Skeletal muscle tissue (tissue), 4 donors: ENCODE results near the gene KCNJ1. TPM values are rescaled to one million over a fixed set of nuclear protein-coding genes. Genes with fewer than 3 reads are reported as not detected.

ENCODE experiments used
- H3K27ac ChIP-seq: one replicate; pipeline ENCODE4 v1.7.0; 2013; ENCODE audit warnings: mild to moderate bottlenecking, low read depth, low read length, inconsistent platforms
- H3K27me3 ChIP-seq, 3 donors: one replicate each; pipeline ENCODE4 v1.7.0; 2013; ENCODE audit warnings: low read length in 3 of 3; ENCODE audit not compliant: control insufficient read depth in 3 of 3, insufficient read depth in 3 of 3
- H3K36me3 ChIP-seq, 3 donors: one replicate each; pipeline ENCODE4 v1.7.0; 2013; ENCODE audit warnings: low read length in 3 of 3; ENCODE audit not compliant: control insufficient read depth in 3 of 3, insufficient read depth in 3 of 3
- H3K4me1 ChIP-seq, 3 donors: one replicate each; pipeline ENCODE4 v1.7.0; 2013; ENCODE audit warnings: low read length in 3 of 3, mild to moderate bottlenecking in 3 of 3; ENCODE audit not compliant: control insufficient read depth in 3 of 3, insufficient read depth in 3 of 3
- H3K4me3 ChIP-seq, 3 donors: one replicate each; pipeline ENCODE4 v1.7.0; 2013; ENCODE audit warnings: low read length in 3 of 3
- H3K9ac ChIP-seq, 3 donors: one replicate each; pipeline ENCODE4 v1.7.0; 2013; ENCODE audit warnings: low read length in 3 of 3, mild to moderate bottlenecking in 3 of 3, moderate library complexity in 2 of 3, low read depth in 1 of 3
- H3K9me3 ChIP-seq, 3 donors: one replicate each; pipeline ENCODE4 v1.7.0; 2013; ENCODE audit warnings: low read length in 3 of 3; ENCODE audit not compliant: control insufficient read depth in 3 of 3
- total RNA-seq: library from RNA; depleted of rRNA; stranded (reverse); fragments of >200 nt; gene quantifications from one replicate; pipeline ENCODE4 v1.2.3, GENCODE V29; 2014
- donor health status: Osteomylitis.

Gene KCNJ1
- total RNA-seq, 1 donor from 2014 or later, result not detected

GRCh38 chr11:128893578-128894285 lies 26.6 kb upstream of the KCNJ1 start:
- no peaks in the 10 kb centered on the region for H3K9me3 ChIP-seq
- H3K9ac ChIP-seq, result no peak overlapping the region
- H3K4me3 ChIP-seq, result no peak overlapping the region
- H3K4me1 ChIP-seq, result peaks cover 0 to 10% (median 0%) of the 10 kb centered on the region in 3 donors
- peaks cover 13 to 30% (median 25%) of the 10 kb centered on the region in 3 donors for H3K27me3 ChIP-seq
- H3K27ac ChIP-seq, result no peak overlapping the region
- no peaks in the 10 kb centered on the region for H3K36me3 ChIP-seq

GRCh38 chr11:128892866-128893565 lies 25.9 kb upstream of the KCNJ1 start:
- Histone ChIP-seq H3K4me1 (peaks cover 0 to 10% (median 0%) of the 10 kb centered on the region in 3 donors), H3K36me3 (no peaks in the 10 kb centered on the region), H3K27me3 (peaks cover 13 to 30% (median 29%) of the 10 kb centered on the region in 3 donors), H3K9ac (no peak overlapping the region), H3K9me3 (no peaks in the 10 kb centered on the region), H3K4me3 (no peak overlapping the region), H3K27ac (no peak overlapping the region)

GRCh38 chr11:128891913-128892398 lies 24.9 kb upstream of the KCNJ1 start:
- no peak overlapping the region for H3K9ac ChIP-seq
- no peaks in the 10 kb centered on the region for H3K36me3 ChIP-seq
- no peaks in the 10 kb centered on the region for H3K9me3 ChIP-seq
- no peak overlapping the region for H3K27ac ChIP-seq
- H3K4me1 ChIP-seq, result peaks cover 0 to 10% (median 0%) of the 10 kb centered on the region in 3 donors
- H3K4me3 ChIP-seq, result no peak overlapping the region
- H3K27me3 ChIP-seq, result peaks cover 13 to 30% (median 30%) of the 10 kb centered on the region in 3 donors

- peak within 1 kb of the TSS; percentile 55 to 67 (median 59) for H3K4me3 ChIP-seq
- H3K27ac ChIP-seq, result peak within 1 kb of the TSS; percentile 7
- peak within 1 kb of the TSS in 2 of 3 donors; percentile 6 to 33 for H3K9ac ChIP-seq
- no peaks in the 10 kb centered on the region for H3K9me3 ChIP-seq
- H3K36me3 ChIP-seq, result no peaks in the 10 kb centered on the region
- H3K4me1 ChIP-seq, result peaks cover 0 to 10% (median 0%) of the 10 kb centered on the region in 3 donors
- H3K27me3 ChIP-seq, result peaks cover 17 to 30% (median 30%) of the 10 kb centered on the region in 3 donors
These were observed 23.7 kb upstream of the KCNJ1 start, which contains the start of gene KCNJ5 for GRCh38 chr11:128890543-128891368. KCNJ5 (plus strand) TSS chr11:128891356; CDS start chr11:128911274, 19,918 bp downstream.

- H3K4me1 ChIP-seq, result peaks cover 0 to 10% (median 0%) of the 10 kb centered on the region in 3 donors
- peaks cover 17 to 30% (median 30%) of the 10 kb centered on the region in 3 donors for H3K27me3 ChIP-seq
- H3K9ac ChIP-seq, result no peak overlapping the region
- H3K36me3 ChIP-seq, result no peaks in the 10 kb centered on the region
- H3K4me3 ChIP-seq, result peak overlapping the region in 2 of 3 donors; percentile 55 to 67
- H3K9me3 ChIP-seq, result no peaks in the 10 kb centered on the region
- no peak overlapping the region for H3K27ac ChIP-seq
These were observed 23.1 kb upstream of the KCNJ1 start for GRCh38 chr11:128890216-128890542.

GRCh38 chr11:128889657-128890213 lies 22.6 kb upstream of the KCNJ1 start:
- H3K36me3 ChIP-seq, result no peaks in the 10 kb centered on the region
- no peak overlapping the region for H3K9ac ChIP-seq
- H3K4me1 ChIP-seq, result peaks cover 0 to 10% (median 0%) of the 10 kb centered on the region in 3 donors
- no peaks in the 10 kb centered on the region for H3K9me3 ChIP-seq
- H3K27me3 ChIP-seq, result peaks cover 17 to 30% (median 30%) of the 10 kb centered on the region in 3 donors
- no peak overlapping the region for H3K27ac ChIP-seq
- no peak overlapping the region for H3K4me3 ChIP-seq

- H3K9ac ChIP-seq, result no peak overlapping the region
- H3K27me3 ChIP-seq, result peaks cover 19 to 30% (median 28%) of the 10 kb centered on the region in 3 donors
- H3K4me3 ChIP-seq, result no peak overlapping the region
- no peak overlapping the region for H3K27ac ChIP-seq
- no peaks in the 10 kb centered on the region for H3K36me3 ChIP-seq
- peaks cover 0 to 10% (median 0%) of the 10 kb centered on the region in 3 donors for H3K4me1 ChIP-seq
- H3K9me3 ChIP-seq, result no peaks in the 10 kb centered on the region
These were observed 21.2 kb upstream of the KCNJ1 start for GRCh38 chr11:128888034-128888985.

GRCh38 chr11:128886406-128887124 lies 19.5 kb upstream of the KCNJ1 start:
- peaks cover 20 to 26% (median 25%) of the 10 kb centered on the region in 3 donors for H3K27me3 ChIP-seq
- H3K9ac ChIP-seq, result no peak overlapping the region
- H3K4me1 ChIP-seq, result peaks cover 0 to 10% (median 0%) of the 10 kb centered on the region in 3 donors
- no peak overlapping the region for H3K27ac ChIP-seq
- no peak overlapping the region for H3K4me3 ChIP-seq
- H3K36me3 ChIP-seq, result no peaks in the 10 kb centered on the region
- H3K9me3 ChIP-seq, result no peaks in the 10 kb centered on the region
